ENCODE measurements around the gene CKAP2L.

The CKAP2L gene

GRCh38 chr2:112791019-112791418, 26.6 kb upstream of the CKAP2L start:
- DNase-seq, result no peak

- no peak for DNase-seq
These were observed 25.9 kb upstream of the CKAP2L start for GRCh38 chr2:112790305-112790704.

DNA sequence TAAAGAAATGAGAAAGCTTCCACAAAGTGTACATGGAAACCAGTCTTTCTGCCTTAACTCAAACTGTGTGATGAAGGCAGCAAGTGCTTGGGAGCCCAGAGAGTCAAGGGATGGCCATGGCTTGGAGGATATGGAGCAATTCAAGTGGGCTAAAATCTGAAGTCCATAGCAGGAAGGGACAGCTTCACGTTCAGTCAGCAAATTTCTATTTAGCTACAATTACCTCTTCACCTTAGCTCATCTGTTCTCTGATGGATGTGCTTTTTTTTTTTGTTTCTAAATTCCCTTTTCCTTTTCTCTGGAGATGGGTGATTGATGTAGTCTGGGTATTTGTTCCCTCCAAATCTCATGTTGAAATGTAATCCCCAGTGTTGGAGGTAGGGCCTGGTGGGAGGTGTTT, 24.8 kb upstream of the CKAP2L start:
- DNase-seq, result no peak

- DNase-seq, result no peak
These were observed 24.2 kb upstream of the CKAP2L start for GRCh38 chr2:112788653-112789052.

DNA sequence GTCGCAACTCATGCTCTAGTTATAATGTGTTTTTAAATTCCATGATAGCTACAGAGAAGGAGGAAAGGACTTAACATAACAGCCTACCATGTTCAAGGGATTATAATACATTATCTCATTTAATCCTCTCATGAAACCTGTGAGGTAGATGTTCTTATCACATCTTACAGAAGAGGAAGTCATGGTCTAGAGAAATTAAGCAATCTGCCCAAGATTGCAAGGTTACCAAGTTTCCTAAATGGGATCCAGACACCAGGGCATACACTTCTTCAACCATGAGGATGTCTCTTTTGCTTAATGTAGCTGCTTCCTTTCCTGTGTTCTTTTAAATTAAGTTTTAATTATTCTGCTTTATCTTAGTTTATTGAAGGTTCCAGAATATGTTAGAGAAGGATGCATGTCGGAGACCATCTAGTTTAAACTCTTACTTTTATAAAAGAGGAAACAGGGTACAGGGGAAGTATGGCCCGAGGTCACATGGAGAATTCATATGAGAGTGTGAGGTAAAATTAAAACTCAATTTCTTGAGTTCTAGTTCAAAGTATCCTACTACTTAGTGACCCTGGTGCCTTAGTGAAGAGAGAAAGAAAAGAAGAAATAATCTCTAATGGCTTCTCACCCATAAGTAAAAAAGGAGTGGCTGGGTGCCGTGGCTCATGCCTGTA, 23.5 kb upstream of the CKAP2L start:
- no peak for DNase-seq

GRCh38 chr2:112787294-112787693, 22.9 kb upstream of the CKAP2L start:
- no peak for DNase-seq

DNA sequence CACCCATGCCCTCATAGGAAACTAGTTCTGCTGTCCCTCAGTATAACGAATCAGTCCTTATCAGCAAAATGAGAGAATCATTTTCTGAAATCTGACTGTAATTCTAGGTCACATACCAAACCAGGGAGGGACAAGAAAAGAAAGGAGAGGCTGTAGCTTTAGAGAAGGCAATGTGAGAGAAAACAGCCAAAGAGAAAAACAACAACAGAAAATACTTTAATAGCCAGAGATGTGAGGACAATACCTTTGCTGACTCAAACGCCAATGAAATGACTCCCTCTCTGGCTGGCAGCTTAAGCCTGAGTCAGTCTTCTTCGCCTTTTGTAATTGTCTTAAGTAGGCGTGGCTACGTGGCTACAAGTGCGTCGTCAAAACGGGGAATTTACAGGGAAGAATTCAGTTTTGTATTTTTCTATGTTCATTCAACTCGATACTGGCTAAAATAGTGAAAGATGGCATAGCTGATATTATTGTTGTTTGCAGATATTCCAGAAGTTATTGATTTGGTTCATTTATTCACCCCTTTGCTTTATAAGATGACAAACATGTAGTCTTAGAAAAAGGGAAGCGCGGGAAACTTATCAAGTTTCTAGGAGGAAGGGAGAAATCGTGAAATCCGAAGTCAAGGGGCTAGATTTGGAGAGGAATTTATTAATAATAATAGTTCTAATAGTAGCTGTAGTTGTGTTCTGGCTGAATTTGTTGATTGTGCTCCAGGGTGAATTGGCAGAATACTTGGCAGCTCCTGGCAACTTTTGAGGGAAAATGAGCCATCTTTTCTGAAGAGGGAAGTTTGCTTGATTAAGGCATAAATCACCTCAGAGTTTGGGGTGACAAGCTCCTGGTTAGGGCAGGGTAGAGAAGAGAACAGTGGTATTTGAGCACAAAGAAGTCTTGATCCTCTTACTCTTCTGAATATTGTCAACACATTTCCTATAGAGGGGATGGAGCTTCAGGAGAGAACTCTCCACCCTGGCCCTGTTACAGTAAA, 20.1 kb upstream of the CKAP2L start, which contains the start of gene IL1A:
IL1A (minus strand) TSS at position 295 of the 991 bp plus-strand sequence. CDS start 723 bp downstream, outside the sequence.
- no peak for DNase-seq

DNA sequence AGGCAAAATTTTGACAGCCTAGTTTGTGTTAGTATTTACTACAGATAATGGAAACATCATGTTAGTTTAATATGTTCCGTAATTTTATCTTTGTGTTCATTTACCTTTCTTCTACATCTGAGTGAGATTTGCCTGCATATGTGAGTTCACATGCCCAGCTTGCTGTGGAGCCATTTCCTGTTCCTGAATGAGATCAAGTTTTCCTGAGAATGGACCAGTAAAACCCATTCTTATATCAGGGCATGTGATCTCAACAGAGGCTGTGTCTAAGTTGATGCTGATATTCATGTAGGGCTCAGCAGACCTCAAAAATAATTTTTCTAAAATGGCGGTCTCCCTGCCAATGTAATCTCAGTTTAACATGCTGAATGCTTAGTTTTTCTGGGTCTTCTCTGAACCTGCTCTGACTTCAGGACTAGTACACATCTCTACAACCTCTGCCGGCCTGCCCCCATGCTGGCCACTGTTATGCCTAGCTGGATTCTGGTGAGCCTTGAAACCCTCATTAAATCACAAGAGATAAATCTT, 18.8 kb upstream of the CKAP2L start:
- DNase-seq, result no peak

GRCh38 chr2:112782234-112782799, 17.9 kb upstream of the CKAP2L start:
- no peak for DNase-seq

GRCh38 chr2:112779598-112779997, 15.2 kb upstream of the CKAP2L start:
- DNase-seq, result no peak

DNA sequence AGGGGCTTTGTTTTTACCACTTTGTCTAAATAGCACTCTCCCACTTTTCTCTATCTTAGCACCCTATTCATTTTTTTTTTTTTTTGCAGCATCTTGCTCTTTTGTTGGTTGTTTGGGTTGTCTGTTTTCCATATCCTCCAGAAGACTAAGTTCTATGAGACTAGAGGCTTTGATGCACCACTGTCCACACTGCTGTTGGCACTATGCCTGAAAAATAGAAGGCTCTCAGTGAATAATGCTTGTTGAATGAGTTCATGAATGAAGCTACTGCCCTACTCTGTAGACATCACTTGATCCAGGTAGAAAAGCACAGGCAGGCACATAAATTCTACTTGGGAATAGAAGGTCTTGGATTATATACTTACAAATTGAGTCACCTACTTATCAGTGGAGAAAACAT, 12.6 kb upstream of the CKAP2L start:
- DNase-seq, result no peak

DNA sequence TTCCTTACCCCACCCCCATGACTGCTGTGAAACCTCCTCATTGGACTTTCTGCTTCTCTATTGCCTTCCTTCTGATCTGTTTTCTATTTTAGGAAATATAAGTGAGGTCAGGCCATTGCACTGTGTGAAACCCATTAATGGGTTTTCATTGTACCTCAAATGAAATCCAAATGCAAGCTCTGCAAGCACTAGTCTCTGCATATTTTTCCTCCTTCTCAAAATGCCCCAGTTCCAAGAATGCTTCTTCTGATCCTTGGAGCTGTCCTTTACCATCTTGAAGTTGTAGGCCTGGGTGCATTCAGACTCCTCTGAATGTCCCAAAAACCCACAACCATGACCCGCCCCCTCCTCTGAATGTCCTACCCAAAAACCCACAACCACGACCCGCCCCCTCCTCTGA, 11.7 kb upstream of the CKAP2L start:
- DNase-seq, result no peak

DNA sequence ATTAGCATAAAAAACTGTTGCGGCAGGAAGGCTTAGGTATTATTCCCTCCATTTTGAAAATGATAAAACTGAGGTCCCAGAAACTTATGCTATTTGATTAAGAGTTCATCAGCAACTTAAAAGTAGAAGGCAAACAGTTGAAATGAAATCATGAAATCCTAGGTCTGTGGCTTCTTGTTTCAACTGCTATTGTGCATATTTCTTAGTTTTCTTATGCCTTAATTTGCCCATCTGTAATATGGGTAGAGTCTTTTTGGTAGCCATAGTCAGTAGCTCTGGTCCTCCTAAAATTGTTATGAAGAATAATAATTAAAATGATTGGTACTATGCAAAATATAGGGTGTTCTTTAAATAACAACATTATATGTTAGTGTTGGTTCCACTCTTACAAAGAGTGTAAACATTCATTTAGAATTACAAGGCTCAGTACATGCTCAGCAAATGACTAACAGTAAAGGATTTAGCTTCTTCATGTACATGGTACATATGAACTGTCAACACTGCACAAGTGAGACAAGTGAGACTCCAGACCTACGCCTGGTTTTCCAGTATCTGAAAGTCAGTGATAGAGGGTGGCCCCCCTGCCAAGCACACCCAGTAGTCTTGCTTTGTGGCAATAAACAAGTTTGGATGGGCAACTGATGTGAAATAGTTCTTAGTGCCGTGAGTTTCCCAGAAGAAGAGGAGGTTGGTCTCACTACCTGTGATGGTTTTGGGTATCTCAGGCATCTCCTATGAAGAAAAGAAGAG, 10.3 kb upstream of the CKAP2L start:
- no peak for DNase-seq

DNA sequence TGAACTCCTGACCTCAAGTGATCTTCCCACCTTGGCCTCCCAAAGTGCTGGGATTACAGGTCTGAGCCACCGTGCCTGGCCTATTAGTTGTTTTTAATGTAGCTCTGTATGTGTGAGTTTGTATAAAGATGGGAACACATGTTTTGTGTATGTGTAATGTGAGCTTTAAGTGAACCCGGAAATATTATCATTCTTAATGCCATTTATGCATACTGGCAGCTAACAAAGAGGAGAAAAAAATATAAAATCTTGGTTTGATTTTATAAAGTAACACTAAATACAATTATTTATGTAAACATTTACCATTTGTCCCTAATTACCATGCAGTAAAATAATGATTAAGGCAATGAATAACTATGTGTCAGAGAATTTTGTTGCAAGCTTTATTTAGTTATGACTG, 9.1 kb upstream of the CKAP2L start:
- DNase-seq, result no peak

DNA sequence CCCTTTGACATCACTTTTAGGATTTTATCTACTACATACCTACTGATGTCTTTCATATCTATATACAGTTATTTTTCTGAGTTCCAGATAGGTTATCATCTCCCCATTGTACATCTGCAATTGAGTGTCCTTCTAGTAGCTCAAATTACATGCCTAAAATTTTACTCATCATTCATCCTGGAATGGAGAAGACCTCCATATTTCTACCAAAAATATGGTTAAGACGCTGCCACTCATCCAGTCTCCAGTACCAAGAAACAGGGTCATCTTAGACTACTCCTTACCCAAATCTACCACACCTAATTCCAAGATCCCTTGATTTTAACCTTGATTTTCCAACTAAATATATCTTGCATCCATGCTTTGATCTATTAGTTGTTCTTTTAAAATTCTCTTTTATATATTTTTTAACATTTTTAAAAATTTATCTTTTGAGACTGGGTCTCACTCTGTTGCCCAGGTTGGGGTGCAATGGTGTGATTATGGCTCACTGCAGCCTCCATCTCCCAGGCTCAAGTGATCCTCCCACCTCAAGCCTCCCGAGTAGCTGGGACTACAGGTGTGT, 8.6 kb upstream of the CKAP2L start:
- no peak for DNase-seq

GRCh38 chr2:112772322-112772721, 7.9 kb upstream of the CKAP2L start:
- DNase-seq, result no peak

GRCh38 chr2:112768432-112768831, 4.0 kb upstream of the CKAP2L start:
- no peak for DNase-seq

DNA sequence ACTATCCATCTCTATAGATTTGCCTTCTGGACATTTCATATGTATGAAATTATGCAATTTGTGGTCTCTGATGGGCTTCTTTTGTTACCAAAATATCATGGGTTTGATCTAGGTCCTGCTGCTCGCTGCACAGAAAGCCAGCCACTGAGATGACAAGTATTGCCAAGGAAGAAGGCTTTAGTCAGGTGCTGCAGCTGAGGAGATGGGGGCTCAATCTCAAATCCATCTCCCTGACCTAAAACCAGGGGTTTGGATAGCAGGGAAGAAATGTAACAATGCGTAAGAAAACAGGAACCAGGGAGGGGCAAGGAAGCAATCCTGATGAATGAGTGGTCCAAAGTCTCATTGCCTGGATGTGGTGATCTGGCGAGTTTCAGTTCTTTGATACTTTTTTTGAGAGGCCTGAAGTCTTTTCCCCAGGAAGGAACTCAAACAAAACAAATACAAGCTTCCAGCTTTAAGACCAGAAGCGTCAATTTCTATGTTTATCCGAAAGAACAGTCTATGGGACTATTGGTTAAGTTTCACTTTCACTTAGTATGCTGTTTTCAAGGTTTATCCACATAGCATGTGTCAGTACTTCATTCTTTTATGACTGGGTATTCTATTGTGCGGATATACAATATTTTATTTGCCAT, 3.4 kb upstream of the CKAP2L start:
- no peak for DNase-seq

DNA sequence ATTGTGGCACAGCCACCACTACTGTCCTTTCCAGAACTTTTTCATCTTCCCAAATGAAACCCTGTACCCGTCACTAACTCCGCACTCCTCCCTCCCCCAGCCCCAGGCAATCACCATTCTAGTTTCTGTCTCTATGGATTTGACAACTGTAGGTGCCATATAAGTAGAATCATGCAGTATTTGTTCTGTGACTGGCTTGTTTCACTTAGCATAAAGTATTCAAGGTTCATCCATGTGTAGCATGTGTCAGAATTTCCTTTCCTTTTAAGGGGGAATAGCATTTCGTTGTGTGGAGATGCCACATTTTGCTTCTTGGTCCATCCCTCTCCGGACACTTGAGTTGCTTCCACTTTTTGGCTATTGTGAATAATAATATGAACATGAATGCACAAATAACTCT, 842 bp upstream of the CKAP2L start:
- no peak for DNase-seq

DNA sequence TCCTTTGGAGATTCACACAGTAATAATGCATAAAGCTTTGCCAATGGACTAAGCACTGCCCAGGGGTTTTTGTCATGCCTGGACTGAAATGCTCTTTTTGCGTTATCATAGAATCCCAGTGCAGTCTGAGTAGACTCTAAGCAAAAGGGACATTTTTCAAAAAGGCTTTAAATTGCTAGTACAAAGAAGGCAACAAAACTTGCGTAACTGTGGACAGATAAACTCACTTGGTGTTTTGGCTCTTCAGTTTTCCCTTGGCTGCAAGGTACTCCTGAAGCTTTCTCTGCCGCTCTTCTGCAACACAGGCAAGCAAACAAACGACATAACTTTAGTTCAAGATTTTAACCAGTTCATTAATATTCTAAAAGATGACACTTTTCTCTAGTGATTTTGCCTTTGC, 2.1 kb downstream of the CKAP2L start:
- DNase-seq, result no peak

DNA sequence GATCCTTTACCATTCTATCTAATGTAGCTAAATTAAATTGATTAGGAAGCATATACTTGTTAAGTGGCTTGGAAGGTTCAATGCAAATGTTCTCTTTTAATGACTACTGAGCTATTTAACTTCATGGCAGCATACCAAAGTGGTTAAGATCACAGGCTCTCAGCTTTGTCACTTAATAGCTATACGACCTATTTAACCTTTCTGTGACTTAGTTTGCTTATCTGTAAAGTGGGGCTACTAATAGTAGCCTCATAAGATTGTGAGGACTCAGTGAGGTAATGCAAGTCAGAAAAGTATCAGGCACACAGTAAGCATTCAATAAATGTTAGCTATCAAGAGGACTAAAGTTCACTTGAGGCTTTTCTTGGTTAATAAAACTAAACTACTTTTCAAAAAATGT, 4.3 kb downstream of the CKAP2L start:
- DNase-seq, result no peak

- no peak for DNase-seq
These were observed 5.7 kb downstream of the CKAP2L start for GRCh38 chr2:112758711-112759110.

Measured in NCI-H1105 (cell line).